SK-N-SH (cell line): ENCODE measurements around the gene POU2F3.

Source experiments
- CHD2 ChIP-seq: fragments of 150-350 bp; IDR thresholded peaks from 2 replicates; pipeline ENCODE4 v1.6.1; 2018; ENCODE audit warnings: low read length; ENCODE audit not compliant: partially characterized antibody
- CTCF ChIP-seq: fragments of 200-600 bp; sonication (generic); IDR thresholded peaks from 2 replicates; pipeline ENCODE4 v1.6.1; 2017; ENCODE audit warnings: antibody characterized with exemption, mild to moderate bottlenecking, moderate library complexity
- EP300 ChIP-seq, 2 experiments: IDR thresholded peaks; 2 replicates each; pipeline versions ENCODE4 v1.4.0 to v1.6.1; 2012; ENCODE audit warnings: borderline replicate concordance in 1 of 2, low read depth in 1 of 2, low read length in 1 of 2
- EZH2phosphoT487 ChIP-seq: fragments of 200-600 bp; sonication (generic); IDR thresholded peaks from 2 replicates; pipeline ENCODE4 v1.6.1; 2017; ENCODE audit warnings: low read depth, mixed run types, mild to moderate bottlenecking, antibody characterized with exemption, moderate library complexity, borderline replicate concordance
- FOXM1 ChIP-seq: IDR thresholded peaks from 2 replicates; pipeline ENCODE4 v1.4.0; 2012; ENCODE audit warnings: low read depth, mild to moderate bottlenecking
- JUND ChIP-seq: IDR thresholded peaks from 2 replicates; pipeline ENCODE4 v1.4.0; 2012
- MAX ChIP-seq: IDR thresholded peaks from 2 replicates; pipeline ENCODE4 v1.4.0; 2012; ENCODE audit warnings: low read depth
- MXI1 ChIP-seq: IDR thresholded peaks from 2 replicates; pipeline ENCODE4 v1.6.1; 2012; ENCODE audit warnings: mild to moderate bottlenecking, low read depth, low read length, improper control_type of control experiment
- NFIC ChIP-seq: IDR thresholded peaks from 2 replicates; pipeline ENCODE4 v1.4.0; 2012; ENCODE audit warnings: borderline replicate concordance
- NRF1 ChIP-seq: IDR thresholded peaks from 2 replicates; pipeline ENCODE4 v1.6.1; 2012; ENCODE audit warnings: low read depth, mild to moderate bottlenecking, low read length
- POLR2AphosphoS5 ChIP-seq: IDR thresholded peaks from 2 replicates; pipeline ENCODE4 v1.6.1; 2012; ENCODE audit warnings: low read depth, low read length
- TCF12 ChIP-seq: IDR thresholded peaks from 2 replicates; pipeline ENCODE4 v1.4.0; 2012
- YY1 ChIP-seq: IDR thresholded peaks from 2 replicates; pipeline ENCODE4 v1.4.0; 2012; ENCODE audit warnings: low read depth, mild to moderate bottlenecking
- TF ChIP-seq, protein P1 (sequence below): IDR thresholded peaks from 2 replicates; pipeline ENCODE4; 2012

- no peak for TF ChIP-seq CHD2
- TF ChIP-seq YY1, result no peak
- no peak for TF ChIP-seq TCF12
- TF ChIP-seq MAX, result no peak
- TF ChIP-seq CTCF, result no peak
- TF ChIP-seq EP300 (IDR thresholded peaks at IDR 0.05; ENCODE audit: borderline replicate concordance in 1 of 2, low read depth in 1 of 2, low read length in 1 of 2), result no peak
- TF ChIP-seq, protein P1, sequence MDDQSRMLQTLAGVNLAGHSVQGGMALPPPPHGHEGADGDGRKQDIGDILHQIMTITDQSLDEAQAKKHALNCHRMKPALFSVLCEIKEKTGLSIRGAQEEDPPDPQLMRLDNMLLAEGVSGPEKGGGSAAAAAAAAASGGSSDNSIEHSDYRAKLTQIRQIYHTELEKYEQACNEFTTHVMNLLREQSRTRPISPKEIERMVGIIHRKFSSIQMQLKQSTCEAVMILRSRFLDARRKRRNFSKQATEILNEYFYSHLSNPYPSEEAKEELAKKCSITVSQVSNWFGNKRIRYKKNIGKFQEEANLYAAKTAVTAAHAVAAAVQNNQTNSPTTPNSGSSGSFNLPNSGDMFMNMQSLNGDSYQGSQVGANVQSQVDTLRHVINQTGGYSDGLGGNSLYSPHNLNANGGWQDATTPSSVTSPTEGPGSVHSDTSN, result no peak
- no peak for TF ChIP-seq FOXM1
- TF ChIP-seq NFIC, result no peak
- no peak for TF ChIP-seq EZH2phosphoT487
- no peak for TF ChIP-seq NRF1
- no peak for TF ChIP-seq JUND
- no peak for TF ChIP-seq MXI1
- no peak for TF ChIP-seq POLR2AphosphoS5
Observed at GRCh38 chr11:120201653-120202052, 38.3 kb upstream of the POU2F3 start.
